Loucy (cell line): ENCODE data around the gene SIDT2.
A peak's percentile ranks its signal among the peaks of the same experiment; 100 is the strongest.

Experiments
- H2AFZ ChIP-seq: fragments of 200-600 bp; sonication (generic); 2 replicates; pipeline ENCODE4 v1.6.0; 2016; ENCODE audit warnings: antibody characterized with exemption, mild to moderate bottlenecking, low read length, moderate library complexity
- H3F3A ChIP-seq: fragments of 200-600 bp; 2 replicates; pipeline ENCODE4 v1.6.0; 2016; ENCODE audit warnings: antibody characterized with exemption, low read depth, mild to moderate bottlenecking
- H3K27me3 ChIP-seq: fragments of 200-600 bp; sonication (generic); 2 replicates; pipeline ENCODE4 v1.6.1; 2014; ENCODE audit warnings: low read length, mild to moderate bottlenecking; ENCODE audit not compliant: insufficient read depth, poor library complexity, severe bottlenecking
- H3K36me3 ChIP-seq: fragments of 200-600 bp; sonication (generic); 2 replicates; pipeline ENCODE4 v1.6.1; 2016; ENCODE audit warnings: low read length; ENCODE audit not compliant: insufficient read depth
- H3K4me1 ChIP-seq: fragments of 200-600 bp; sonication (generic); 2 replicates; pipeline ENCODE4 v1.5.1; 2014; ENCODE audit warnings: low read length, mild to moderate bottlenecking; ENCODE audit not compliant: insufficient read depth, poor library complexity, severe bottlenecking
- H3K4me2 ChIP-seq: fragments of 200-600 bp; sonication (generic); 2 replicates; pipeline ENCODE4 v1.6.0; 2014; ENCODE audit warnings: antibody characterized with exemption, low read length, low read depth, mild to moderate bottlenecking; ENCODE audit not compliant: poor library complexity, severe bottlenecking
- H3K4me3 ChIP-seq: fragments of 200-600 bp; sonication (generic); 2 replicates; pipeline ENCODE4 v1.5.1; 2014; ENCODE audit warnings: low read length, mild to moderate bottlenecking, mixed read lengths; ENCODE audit not compliant: poor library complexity, severe bottlenecking
- H3K79me2 ChIP-seq: fragments of 200-600 bp; sonication (generic); 2 replicates; pipeline ENCODE4 v1.6.1; 2014; ENCODE audit warnings: low read length; ENCODE audit not compliant: insufficient read depth
- H3K9ac ChIP-seq: fragments of 200-600 bp; sonication (generic); 2 replicates; pipeline ENCODE4 v1.6.0; 2014; ENCODE audit warnings: mild to moderate bottlenecking, low read depth, low read length, moderate library complexity; ENCODE audit not compliant: poor library complexity, severe bottlenecking
- H3K9me2 ChIP-seq: fragments of 200-600 bp; sonication (generic); replicated peaks from 2 replicates; pipeline ENCODE4 v1.6.1; 2016; ENCODE audit warnings: low read depth, low read length, mixed read lengths
- H3K9me3 ChIP-seq: fragments of 200-600 bp; sonication (generic); 2 replicates; pipeline ENCODE4 v1.6.1; 2014; ENCODE audit warnings: mild to moderate bottlenecking, antibody characterized with exemption, low read length, low read depth; ENCODE audit not compliant: insufficient read depth
- H4K20me1 ChIP-seq: fragments of 200-600 bp; sonication (generic); 2 replicates; pipeline ENCODE4 v1.6.0; 2014; ENCODE audit warnings: antibody characterized with exemption, low read length, mild to moderate bottlenecking; ENCODE audit not compliant: insufficient read depth, poor library complexity, severe bottlenecking
- EZH2phosphoT487 ChIP-seq: fragments of 200-600 bp; IDR thresholded peaks from 2 replicates; pipeline ENCODE4 v1.6.1; 2018; ENCODE audit warnings: antibody characterized with exemption, mild to moderate bottlenecking, moderate library complexity, borderline replicate concordance
- TF ChIP-seq, protein P1 (sequence below): fragments of 200-600 bp; sonication (generic); conservative IDR thresholded peaks from 2 replicates; pipeline ENCODE4 v1.5.1; 2014; ENCODE audit warnings: mild to moderate bottlenecking, antibody characterized with exemption, low read length

SIDT2 gene

GRCh38 chr11:117231842-117232091 lies 53.2 kb downstream of the SIDT2 start, which contains the start of gene PCSK7:
TSS of gene PCSK7 (minus strand) at chr11:117232073. CDS start at chr11:117229844, 2,229 bp downstream.
- peaks cover 29% of the 10 kb centered on the region for H3K4me1 ChIP-seq
- H2AFZ ChIP-seq: peak within 1 kb of the TSS; percentile 99
- H3K79me2 ChIP-seq: peaks cover 42% of the 10 kb centered on the region
- no peaks in the 10 kb centered on the region for H3K9me2 ChIP-seq
- TF ChIP-seq, protein P1, sequence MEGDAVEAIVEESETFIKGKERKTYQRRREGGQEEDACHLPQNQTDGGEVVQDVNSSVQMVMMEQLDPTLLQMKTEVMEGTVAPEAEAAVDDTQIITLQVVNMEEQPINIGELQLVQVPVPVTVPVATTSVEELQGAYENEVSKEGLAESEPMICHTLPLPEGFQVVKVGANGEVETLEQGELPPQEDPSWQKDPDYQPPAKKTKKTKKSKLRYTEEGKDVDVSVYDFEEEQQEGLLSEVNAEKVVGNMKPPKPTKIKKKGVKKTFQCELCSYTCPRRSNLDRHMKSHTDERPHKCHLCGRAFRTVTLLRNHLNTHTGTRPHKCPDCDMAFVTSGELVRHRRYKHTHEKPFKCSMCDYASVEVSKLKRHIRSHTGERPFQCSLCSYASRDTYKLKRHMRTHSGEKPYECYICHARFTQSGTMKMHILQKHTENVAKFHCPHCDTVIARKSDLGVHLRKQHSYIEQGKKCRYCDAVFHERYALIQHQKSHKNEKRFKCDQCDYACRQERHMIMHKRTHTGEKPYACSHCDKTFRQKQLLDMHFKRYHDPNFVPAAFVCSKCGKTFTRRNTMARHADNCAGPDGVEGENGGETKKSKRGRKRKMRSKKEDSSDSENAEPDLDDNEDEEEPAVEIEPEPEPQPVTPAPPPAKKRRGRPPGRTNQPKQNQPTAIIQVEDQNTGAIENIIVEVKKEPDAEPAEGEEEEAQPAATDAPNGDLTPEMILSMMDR: no peak
- TF ChIP-seq EZH2phosphoT487: no peak
- H3K27me3 ChIP-seq: no peaks in the 10 kb centered on the region
- H3K36me3 ChIP-seq: peaks cover 13% of the 10 kb centered on the region; the same call in 1 of the 2 replicates
- H4K20me1 ChIP-seq: no peaks in the 10 kb centered on the region
- H3K9me3 ChIP-seq: no peaks in the 10 kb centered on the region
- no peaks in the 10 kb centered on the region for H3F3A ChIP-seq
- peak within 1 kb of the TSS; percentile 92 for H3K9ac ChIP-seq
- peak within 1 kb of the TSS; percentile 96 for H3K4me2 ChIP-seq
- H3K4me3 ChIP-seq: peak within 1 kb of the TSS; percentile 97

GRCh38 chr11:117232092-117232878 lies 53.7 kb downstream of the SIDT2 start, which contains the start of gene RNF214:
TSS of gene RNF214 (plus strand) at chr11:117232671. CDS start at chr11:117234273, 1,602 bp downstream.
- Histone ChIP-seq H4K20me1 (no peaks in the 10 kb centered on the region), H3K27me3 (no peaks in the 10 kb centered on the region), H3K36me3 (peaks cover 8% of the 10 kb centered on the region; the same call in 1 of the 2 replicates), H3K9me2 (no peaks in the 10 kb centered on the region), H3K4me3 (peak within 1 kb of the TSS; percentile 97), H3K79me2 (peaks cover 42% of the 10 kb centered on the region), H3F3A (no peaks in the 10 kb centered on the region), H3K4me2 (peak within 1 kb of the TSS; percentile 96), H3K4me1 (peaks cover 29% of the 10 kb centered on the region), H3K9ac (peak within 1 kb of the TSS; percentile 92), H3K9me3 (no peaks in the 10 kb centered on the region), H2AFZ (peak within 1 kb of the TSS; percentile 99)
- no peak for TF ChIP-seq EZH2phosphoT487
- TF ChIP-seq, protein P1: peak; percentile 75

DNA sequence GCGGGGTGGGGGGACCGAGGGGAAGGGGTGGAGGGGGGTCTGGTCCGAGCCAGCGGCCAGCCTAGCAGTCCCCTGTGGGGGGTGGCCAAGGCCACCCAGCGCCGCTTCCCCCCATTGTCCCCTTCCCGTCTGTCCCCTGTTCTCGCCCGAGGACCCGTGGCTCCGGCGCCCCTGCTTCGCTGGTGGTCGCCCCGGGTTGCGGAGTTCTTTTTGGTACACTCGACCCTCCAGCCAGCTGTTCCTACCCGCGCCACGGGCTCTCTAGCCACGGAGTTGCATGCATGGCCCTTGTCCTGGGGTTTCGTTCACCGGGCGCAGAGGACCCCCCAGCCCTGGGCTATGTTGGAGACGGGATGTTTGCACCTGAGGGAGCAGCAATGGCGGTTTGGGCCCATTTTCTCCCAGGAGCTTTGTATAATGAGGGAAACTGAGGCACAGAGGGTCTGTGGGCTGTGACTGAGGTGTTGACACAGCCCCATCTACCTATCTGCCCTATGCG lies 54.4 kb downstream of the SIDT2 start:
- Histone ChIP-seq H3F3A (no peaks in the 10 kb centered on the region), H3K79me2 (peaks cover 42% of the 10 kb centered on the region), H3K27me3 (no peaks in the 10 kb centered on the region), H3K9me3 (no peaks in the 10 kb centered on the region), H3K36me3 (peaks cover 8% of the 10 kb centered on the region; the same call in 1 of the 2 replicates), H3K9ac (peak overlapping the region; percentile 92), H3K4me2 (peak overlapping the region; percentile 96), H3K4me1 (peaks cover 29% of the 10 kb centered on the region), H2AFZ (peak overlapping the region; percentile 85; the same call in 1 of the 2 replicates), H3K4me3 (peak overlapping the region; percentile 97), H4K20me1 (no peaks in the 10 kb centered on the region), H3K9me2 (no peaks in the 10 kb centered on the region)
- TF ChIP-seq, protein P1: no peak
- TF ChIP-seq EZH2phosphoT487: no peak
